Measurements from ENCODE around the gene GLI1.
A peak's percentile ranks its signal among the peaks of the same experiment; 100 is the strongest.
"Not testable (repeated sequence)": the region's sequence is repeated elsewhere in the genome, so short reads cannot be mapped to it uniquely, and the experiment has no call there.

Gene GLI1

GRCh38 chr12:57441846-57442427 lies 17.6 kb upstream of the GLI1 start:
- no peak for DNase-seq (ENCODE audit: low read depth)

- DNase-seq (ENCODE audit: low read depth): not testable (repeated sequence)
These were observed 15.2 kb upstream of the GLI1 start for GRCh38 chr12:57444337-57444736.

- no peak for DNase-seq (ENCODE audit: low read depth)
These were observed 14.8 kb upstream of the GLI1 start for GRCh38 chr12:57444744-57445143.

DNA sequence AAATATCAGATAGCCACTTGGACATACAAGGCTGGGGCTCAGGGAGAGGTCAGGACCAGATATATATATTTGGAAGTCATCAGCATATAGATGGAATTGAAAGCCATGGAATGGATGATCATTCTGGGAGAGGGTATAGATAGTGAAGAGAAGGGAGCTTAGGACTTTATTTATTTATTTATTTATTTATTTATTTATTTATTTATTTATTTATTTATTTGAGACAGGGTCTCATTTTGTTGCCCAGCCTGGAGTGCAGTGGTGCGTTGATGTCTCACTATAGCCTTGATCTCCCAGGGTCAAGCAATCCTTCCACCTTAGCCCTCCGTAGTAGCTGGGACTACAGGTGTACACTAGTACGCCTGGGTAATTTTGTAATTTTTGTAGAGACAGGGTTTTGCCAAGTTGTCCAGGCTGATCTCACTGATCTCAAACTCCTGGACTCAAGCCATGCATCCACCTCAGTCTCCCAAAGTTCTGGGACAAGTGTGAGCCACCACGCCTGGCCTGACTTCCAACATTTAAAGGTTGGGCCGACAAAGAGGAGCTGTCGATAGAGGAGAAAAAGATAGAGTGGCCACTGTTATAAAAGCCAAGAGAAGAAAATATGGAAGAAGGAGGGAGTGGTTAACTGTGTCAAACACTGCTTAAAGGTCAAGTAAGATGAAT lies 13.2 kb upstream of the GLI1 start:
- no peak for DNase-seq (ENCODE audit: low read depth)

- DNase-seq (ENCODE audit: low read depth): no peak
These were observed 10.9 kb upstream of the GLI1 start for GRCh38 chr12:57448669-57449068.

DNA sequence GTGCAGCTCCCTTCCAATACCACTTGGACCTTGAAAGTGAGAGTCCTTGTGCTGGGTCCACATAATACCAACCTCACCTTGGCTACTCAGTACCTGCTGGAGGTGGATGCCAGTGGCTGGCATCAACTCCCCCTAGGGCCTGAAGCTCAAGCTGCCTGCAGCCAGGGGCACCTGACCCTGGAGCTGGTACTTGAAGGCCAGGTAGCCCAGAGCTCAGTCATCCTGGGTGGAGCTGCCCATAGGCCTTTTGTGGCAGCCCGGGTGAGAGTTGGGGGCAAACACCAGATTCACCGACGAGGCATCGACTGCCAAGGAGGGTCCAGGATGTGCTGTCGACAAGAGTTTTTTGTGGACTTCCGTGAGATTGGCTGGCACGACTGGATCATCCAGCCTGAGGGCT lies 10.2 kb upstream of the GLI1 start:
- no peak for DNase-seq (ENCODE audit: low read depth)

DNA sequence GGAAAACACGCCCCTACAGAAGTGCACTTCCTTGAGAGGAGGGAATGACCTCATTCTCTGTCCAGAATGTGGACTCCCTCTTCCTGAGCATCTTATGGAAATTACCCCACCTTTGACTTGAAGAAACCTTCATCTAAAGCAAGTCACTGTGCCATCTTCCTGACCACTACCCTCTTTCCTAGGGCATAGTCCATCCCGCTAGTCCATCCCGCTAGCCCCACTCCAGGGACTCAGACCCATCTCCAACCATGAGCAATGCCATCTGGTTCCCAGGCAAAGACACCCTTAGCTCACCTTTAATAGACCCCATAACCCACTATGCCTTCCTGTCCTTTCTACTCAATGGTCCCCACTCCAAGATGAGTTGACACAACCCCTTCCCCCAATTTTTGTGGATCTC lies 9.5 kb upstream of the GLI1 start:
- no peak for DNase-seq (ENCODE audit: low read depth)

DNA sequence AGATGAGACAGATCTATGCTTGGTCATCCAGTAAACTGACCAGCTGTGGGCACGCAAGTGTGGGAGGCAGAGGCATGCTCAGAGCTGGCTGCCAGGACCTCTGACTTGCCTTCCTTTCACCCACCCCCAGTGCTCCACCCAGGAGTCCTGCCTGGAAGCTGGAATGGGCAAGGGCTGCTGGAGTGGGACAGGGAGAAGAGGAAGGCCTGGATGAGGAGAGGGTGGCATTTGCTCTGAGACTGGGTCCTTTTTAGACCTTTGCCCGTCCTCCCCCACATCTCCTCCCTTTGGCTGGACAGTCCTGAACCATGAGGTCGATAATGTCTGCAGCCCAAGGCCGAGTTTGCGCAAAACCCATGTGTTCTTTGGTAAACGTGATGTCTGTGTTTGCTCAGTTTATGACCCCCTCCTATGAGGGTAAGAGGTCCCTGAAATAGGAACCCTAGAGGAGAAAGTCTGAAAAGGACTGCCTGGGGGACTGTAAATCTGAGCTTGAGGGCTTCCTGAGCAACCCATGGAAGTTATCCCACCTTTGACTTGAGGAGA lies 8.3 kb upstream of the GLI1 start:
- DNase-seq (ENCODE audit: low read depth): no peak

DNA sequence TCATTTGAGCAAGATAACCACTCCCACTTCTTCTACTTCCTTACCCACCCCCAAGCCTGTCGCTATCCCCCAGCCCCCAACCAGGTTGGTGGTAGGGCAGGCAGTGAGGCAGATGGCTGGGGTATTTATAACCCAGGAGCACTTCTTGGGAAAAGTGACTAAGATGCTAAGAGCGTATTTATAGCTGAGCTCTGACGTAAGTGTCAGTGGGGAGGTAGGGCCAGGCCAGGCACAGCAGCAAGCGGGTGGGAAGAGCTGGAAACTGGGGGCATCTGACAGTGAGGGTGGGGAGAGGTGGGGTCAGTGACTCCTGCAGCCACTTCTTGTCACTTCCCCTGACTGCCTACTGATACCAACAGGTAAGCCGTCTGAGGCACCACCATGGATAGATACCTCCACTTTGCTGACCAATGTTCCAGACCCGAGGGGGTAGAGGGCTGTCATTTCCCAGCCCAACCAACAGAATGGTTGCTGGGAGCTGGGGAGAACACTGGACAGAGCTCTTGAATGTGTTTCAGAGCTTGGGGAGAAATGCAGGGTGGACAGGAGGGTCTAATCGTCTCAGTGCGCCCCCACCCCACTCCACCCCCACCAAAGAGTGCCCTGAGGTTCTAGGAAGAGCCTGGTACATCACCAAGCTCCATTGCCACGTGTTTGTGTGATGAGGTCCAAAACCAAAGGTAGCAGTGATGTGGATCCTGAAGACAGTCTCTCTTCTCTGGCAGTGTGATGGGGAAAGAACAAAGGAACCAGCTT lies 7.2 kb upstream of the GLI1 start:
- DNase-seq (ENCODE audit: low read depth): peak; percentile 72

DNA sequence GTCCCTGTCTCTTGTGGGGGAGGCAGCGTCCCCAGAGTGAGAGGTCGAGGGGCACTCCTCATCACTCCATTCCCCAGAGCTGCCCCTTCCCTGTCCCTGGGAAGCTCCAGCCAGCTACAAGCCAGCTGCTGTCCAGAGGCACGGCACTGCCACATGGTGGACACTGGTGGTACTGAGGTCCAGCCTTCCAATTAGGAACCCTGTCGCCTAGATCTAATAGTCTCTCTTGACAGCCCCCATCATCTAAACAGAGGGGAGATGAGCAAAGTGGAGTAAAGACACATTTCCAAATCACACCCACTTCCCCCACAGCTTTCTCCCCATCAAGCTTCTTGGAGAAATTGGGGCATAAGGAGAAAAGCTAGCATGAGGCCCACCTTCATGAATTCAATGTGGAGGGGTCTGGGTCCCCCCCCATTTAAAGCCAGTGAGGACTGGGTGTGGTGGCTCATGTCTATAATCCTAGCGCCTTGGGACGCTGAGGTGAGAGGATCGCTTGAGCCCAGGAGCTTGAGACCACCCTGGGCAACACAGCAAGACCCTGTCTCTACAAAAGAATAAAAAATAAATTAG lies 6.6 kb upstream of the GLI1 start:
- DNase-seq (ENCODE audit: low read depth): no peak

GRCh38 chr12:57454213-57454565 lies 5.4 kb upstream of the GLI1 start:
- no peak for DNase-seq (ENCODE audit: low read depth)

DNA sequence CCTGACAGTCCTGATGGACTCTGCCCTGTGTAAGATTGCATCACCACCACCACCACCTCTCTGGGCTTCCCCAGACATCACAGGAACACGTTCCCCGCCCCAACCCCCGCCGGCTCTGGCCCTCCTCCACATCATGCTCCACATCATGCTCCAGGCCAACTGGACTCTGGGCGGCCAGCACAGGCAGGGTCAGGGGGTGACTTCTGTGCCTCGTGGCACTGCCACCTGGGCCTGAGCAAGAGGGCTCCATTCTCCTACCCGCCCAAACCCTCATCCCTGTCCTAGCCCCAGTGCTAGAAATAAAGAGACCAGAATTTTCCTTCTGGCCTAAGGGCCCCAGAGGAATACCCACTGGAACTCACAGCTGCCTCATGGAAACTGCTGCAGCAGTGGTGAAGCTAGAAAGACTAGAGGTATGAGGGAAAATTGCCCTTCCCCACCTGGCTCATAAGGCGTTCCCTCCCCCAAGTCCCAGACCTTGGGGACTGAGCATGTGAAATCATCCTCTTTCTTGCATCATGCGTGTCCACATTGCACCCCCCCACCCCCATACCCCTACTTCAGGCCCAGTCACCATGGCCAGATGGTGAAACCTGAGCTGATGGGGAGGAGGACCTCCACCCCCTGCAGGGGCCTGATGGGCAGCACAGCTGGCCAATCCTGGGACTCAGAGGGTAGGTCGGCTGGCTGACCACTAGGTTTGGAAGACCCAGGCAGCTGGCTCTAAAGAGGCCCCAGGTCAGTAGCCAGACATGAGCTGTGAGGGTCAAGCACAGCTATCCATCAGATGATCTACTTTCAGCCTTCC lies 4.8 kb upstream of the GLI1 start, which contains the start of gene INHBE:
Gene INHBE, plus strand, starts transcription at position 742 of the 808 bp plus-strand sequence. CDS start 230 bp downstream, outside the sequence.
- peak; percentile 78 for DNase-seq (ENCODE audit: low read depth)

DNA sequence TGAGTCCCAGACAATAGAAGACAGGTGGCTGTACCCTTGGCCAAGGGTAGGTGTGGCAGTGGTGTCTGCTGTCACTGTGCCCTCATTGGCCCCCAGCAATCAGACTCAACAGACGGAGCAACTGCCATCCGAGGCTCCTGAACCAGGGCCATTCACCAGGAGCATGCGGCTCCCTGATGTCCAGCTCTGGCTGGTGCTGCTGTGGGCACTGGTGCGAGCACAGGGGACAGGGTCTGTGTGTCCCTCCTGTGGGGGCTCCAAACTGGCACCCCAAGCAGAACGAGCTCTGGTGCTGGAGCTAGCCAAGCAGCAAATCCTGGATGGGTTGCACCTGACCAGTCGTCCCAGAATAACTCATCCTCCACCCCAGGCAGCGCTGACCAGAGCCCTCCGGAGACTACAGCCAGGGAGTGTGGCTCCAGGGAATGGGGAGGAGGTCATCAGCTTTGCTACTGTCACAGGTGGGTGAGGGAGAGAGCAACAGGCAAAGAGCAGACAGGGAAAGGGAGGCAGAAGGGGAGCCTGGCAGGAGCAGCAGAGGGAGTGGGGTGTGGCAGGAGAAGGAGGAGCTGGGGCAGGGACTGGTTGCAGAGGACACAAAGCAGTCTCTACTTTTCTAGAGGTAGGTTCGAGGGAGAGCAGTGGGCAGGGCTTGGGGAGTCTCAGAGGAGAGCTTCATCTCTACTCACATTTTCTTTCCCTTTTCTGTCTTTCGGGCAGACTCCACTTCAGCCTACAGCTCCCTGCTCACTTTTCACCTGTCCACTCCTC lies 4.0 kb upstream of the GLI1 start:
- no peak for DNase-seq (ENCODE audit: low read depth)

DNA sequence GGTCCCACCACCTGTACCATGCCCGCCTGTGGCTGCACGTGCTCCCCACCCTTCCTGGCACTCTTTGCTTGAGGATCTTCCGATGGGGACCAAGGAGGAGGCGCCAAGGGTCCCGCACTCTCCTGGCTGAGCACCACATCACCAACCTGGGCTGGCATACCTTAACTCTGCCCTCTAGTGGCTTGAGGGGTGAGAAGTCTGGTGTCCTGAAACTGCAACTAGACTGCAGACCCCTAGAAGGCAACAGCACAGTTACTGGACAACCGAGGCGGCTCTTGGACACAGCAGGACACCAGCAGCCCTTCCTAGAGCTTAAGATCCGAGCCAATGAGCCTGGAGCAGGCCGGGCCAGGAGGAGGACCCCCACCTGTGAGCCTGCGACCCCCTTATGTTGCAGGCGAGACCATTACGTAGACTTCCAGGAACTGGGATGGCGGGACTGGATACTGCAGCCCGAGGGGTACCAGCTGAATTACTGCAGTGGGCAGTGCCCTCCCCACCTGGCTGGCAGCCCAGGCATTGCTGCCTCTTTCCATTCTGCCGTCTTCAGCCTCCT lies 3.4 kb upstream of the GLI1 start:
- DNase-seq (ENCODE audit: low read depth): no peak

DNA sequence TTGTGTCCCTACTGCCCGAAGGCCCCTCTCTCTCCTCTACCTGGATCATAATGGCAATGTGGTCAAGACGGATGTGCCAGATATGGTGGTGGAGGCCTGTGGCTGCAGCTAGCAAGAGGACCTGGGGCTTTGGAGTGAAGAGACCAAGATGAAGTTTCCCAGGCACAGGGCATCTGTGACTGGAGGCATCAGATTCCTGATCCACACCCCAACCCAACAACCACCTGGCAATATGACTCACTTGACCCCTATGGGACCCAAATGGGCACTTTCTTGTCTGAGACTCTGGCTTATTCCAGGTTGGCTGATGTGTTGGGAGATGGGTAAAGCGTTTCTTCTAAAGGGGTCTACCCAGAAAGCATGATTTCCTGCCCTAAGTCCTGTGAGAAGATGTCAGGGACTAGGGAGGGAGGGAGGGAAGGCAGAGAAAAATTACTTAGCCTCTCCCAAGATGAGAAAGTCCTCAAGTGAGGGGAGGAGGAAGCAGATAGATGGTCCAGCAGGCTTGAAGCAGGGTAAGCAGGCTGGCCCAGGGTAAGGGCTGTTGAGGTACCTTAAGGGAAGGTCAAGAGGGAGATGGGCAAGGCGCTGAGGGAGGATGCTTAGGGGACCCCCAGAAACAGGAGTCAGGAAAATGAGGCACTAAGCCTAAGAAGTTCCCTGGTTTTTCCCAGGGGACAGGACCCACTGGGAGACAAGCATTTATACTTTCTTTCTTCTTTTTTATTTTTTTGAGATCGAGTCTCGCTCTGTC lies 2.7 kb upstream of the GLI1 start:
- DNase-seq (ENCODE audit: low read depth): no peak

DNA sequence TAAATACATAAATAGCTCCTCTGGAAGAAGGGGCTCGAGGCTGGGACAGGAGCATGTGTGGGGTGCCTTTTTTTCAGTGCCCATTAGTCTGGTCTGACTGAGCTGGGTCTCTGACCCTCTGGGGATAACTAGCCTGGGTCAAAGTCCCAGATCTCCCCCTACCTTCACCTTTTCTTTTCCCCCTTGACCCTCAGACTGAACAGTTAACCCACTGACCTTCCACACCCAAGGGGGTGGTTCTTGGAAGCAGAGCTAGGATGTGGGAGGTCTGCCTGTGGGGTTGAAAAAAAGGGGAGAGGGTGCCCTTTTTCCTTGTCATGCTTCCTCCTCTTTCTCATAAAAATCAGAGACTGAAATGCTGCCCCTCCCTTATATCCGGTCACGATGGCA lies 925 bp upstream of the GLI1 start:
- no peak for DNase-seq (ENCODE audit: low read depth)

GRCh38 chr12:57459055-57459749 lies 383 bp upstream of the GLI1 start:
- peak; percentile 87 for DNase-seq (ENCODE audit: low read depth)

DNA sequence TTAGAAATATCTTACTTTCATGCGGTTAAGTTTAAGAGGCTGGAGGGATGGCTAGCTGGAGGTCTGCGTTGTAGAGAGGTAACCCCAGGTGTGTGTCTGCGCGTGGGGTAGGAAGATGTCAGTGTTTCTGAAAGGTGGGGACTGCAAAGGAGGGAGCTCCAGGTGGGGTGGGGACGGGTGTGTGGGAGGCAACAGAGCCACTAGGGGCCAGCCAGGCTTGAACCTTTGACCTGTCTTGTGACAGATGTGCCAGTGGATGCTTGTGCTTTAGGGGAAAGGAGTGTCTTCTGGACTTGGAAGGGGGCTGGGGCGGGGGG lies 841 bp downstream of the GLI1 start:
- no peak for DNase-seq (ENCODE audit: low read depth)

- DNase-seq (ENCODE audit: low read depth): no peak
These were observed 1.3 kb downstream of the GLI1 start for GRCh38 chr12:57460841-57461275.
